ENCODE data around the gene TEX29. TPM values are rescaled to one million over a fixed set of nuclear protein-coding genes. Genes with fewer than 3 reads are reported as not detected.
A peak's percentile ranks its signal among the peaks of the same experiment; 100 is the strongest.

The TEX29 gene
- total RNA-seq (2021; ENCODE audit: unreplicated experiment) (not detected), Bru-seq, nascent RNA (percentile 25 among the genes with signal in this experiment), BruChase-seq, experiment 1, labeled RNA remaining after a 2-hour chase (percentile 31 among the genes with signal in this experiment), BruChase-seq, experiment 2, labeled RNA remaining after a 6-hour chase (percentile 27 among the genes with signal in this experiment)
- polyA plus RNA-seq (2012; ENCODE audit: insufficient read length) = not detected
- long read RNA-seq = 0 reads

DNA sequence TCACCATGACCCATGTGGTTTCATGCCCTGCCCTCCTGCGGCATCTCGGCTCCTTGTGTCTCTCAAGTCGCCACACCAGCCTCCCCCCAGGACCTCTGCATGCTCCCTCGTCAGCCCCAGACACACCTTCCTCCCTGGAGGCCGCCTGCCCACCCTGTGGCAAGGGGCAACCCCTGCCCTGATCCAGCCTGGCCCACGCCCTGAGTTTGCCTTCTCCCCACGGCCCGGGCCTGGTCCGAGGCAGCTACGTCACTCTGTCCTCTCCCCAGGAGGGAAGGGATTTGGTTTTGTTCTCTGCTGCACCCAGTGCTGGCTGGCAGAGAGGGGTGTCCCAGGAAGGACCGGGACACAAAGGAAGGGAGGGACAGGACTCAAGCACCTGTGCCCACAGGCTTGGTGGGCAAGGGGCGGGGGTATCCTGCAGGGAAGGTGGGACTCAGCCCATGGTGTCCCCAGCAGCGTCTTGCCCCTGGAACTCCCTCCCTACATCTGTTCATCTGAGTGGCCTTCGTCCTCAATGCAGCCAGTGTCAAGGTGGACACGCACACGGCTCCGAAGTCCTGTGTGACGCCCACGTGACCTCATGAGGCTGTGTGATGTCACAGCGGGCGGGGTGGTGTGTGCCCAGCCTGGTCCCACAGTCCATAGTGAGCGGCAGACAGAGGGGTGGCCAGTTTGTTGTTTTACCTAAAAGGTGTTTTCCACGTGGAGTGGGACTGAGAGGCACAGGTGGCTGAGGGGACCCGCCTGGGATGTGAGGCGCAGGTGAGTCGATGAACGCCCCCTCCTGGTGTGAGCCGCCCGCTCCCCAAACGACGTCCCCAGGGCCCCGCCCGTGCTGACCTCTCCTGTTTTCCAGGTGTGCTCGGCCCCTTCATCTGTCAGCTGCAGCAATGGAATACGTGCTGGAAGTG, at the start of gene TEX29:
Gene TEX29, plus strand, starts transcription at position 645 of the 914 bp plus-strand sequence. Its CDS starts 249 bp downstream, at position 894.
- H3K27ac ChIP-seq (ENCODE audit: low read length) = no peak within 1 kb of the TSS

More for the DNA sequence above, at the start of gene TEX29:
- ChIA-PET POLR2A (no interaction called here), CTCF (no interaction called here)
- DNase-seq (ENCODE audit: low read depth, low spot score) (no peak), ATAC-seq (no peak)
- Histone ChIP-seq H3K9me3 (ENCODE audit: control insufficient read depth, insufficient read depth, low read depth, low read length) (no peaks in the 10 kb centered on the region), H3K27me3 (ENCODE audit: control insufficient read depth, insufficient read depth, low read length) (no peaks in the 10 kb centered on the region), H3K4me1 (ENCODE audit: control insufficient read depth, insufficient read depth, low read length) (no peaks in the 10 kb centered on the region), H3K4me3 (ENCODE audit: low read depth in 2 of 2, low read length in 2 of 2) (no peak within 1 kb of the TSS), H3K36me3 (ENCODE audit: control insufficient read depth, insufficient read depth, low read length) (no peaks in the 10 kb centered on the region)
- intact Hi-C loops (cut with micrococcal nuclease; ENCODE audit: unreplicated experiment) (no loop called here), in situ Hi-C loops (cut with HindIII; ENCODE audit: low pct_unique_long_range_greater_than_20kb, low sequenced_read_pairs) (no loop called here)
- BruUV-seq (replicated peaks) = no TSS peak
- TF ChIP-seq POLR2AphosphoS5 (IDR thresholded peaks at IDR 0.05; ENCODE audit: low read depth, low read length) (no peak), REST (IDR thresholded peaks at IDR 0.05; ENCODE audit: insufficient read depth in 1 of 2, low read depth in 2 of 2, low read length in 1 of 2) (no peak), SIN3A (IDR thresholded peaks at IDR 0.05; ENCODE audit: borderline replicate concordance, insufficient read depth, low read depth, low read length) (no peak), CTCF (IDR thresholded peaks at IDR 0.05) (no peak), TCF7L2 (IDR thresholded peaks at IDR 0.05; ENCODE audit: low read depth, low read length) (no peak)
